MM.1S (cell line): Measurements from ENCODE around the gene CRYM.

ENCODE experiments used
- CTCF ChIP-seq: fragments of 300-600 bp; sonication (generic); IDR thresholded peaks from 2 replicates; pipeline ENCODE4 v1.5.1; 2016; ENCODE audit warnings: antibody characterized with exemption, low read length, mixed read lengths
- EZH2 ChIP-seq: fragments of 300-600 bp; sonication (generic); optimal IDR thresholded peaks from 2 replicates; pipeline ENCODE3; 2017; ENCODE audit warnings: low read depth, mild to moderate bottlenecking, antibody characterized with exemption, low read length, mixed read lengths

- TF ChIP-seq CTCF (no peak), EZH2 (no peak)
These were observed 24.4 kb upstream of the CRYM start for GRCh38 chr16:21302454-21302853.
